Ishikawa (cell line): Measurements from ENCODE around the gene CMSS1.

ENCODE experiments used
- CREB1 ChIP-seq: IDR thresholded peaks from 2 replicates; pipeline ENCODE4 v1.6.1; 2012; ENCODE audit warnings: low read depth
- EP300 ChIP-seq: IDR thresholded peaks from 2 replicates; pipeline ENCODE4 v1.6.1; 2012; ENCODE audit warnings: borderline replicate concordance
- MAX ChIP-seq: IDR thresholded peaks from 2 replicates; pipeline ENCODE4 v1.6.1; 2012
- NFIC ChIP-seq: IDR thresholded peaks from 2 replicates; pipeline ENCODE4 v1.6.1; 2012
- RAD21 ChIP-seq: IDR thresholded peaks from 2 replicates; pipeline ENCODE4 v1.6.1; 2012; ENCODE audit warnings: low read depth
- REST ChIP-seq: IDR thresholded peaks from 2 replicates; pipeline ENCODE4 v1.6.1; 2012; ENCODE audit warnings: low read depth, mild to moderate bottlenecking
- TAF1 ChIP-seq: IDR thresholded peaks from 2 replicates; pipeline ENCODE4 v1.6.1; 2012; ENCODE audit warnings: low read depth, mild to moderate bottlenecking
- TCF12 ChIP-seq: IDR thresholded peaks from 2 replicates; pipeline ENCODE4 v1.6.1; 2012; ENCODE audit warnings: low read depth
- YY1 ChIP-seq: IDR thresholded peaks from 2 replicates; pipeline ENCODE4 v1.6.1; 2012; ENCODE audit warnings: low read depth

- TF ChIP-seq NFIC (no peak), REST (no peak), TCF12 (no peak), RAD21 (no peak), YY1 (no peak), MAX (no peak), TAF1 (no peak), EP300 (no peak), CREB1 (no peak)
Measured at GRCh38 chr3:100206687-100207086, 389.0 kb downstream of the CMSS1 start.
